AG04449 (cell line): ENCODE results near the gene EFNA5.

Experiments
- CTCF ChIA-PET: fragments of 350-600 bp; formaldehyde crosslinking; extraction: SDS; loops from one replicate; lab custom pipeline; 2021; ENCODE audit warnings: antibody characterized with exemption; lab: Yijun Ruan, JAX
- POLR2A ChIA-PET: fragments of 400-600, 350-600 bp; formaldehyde crosslinking; extraction: SDS; loops from one replicate; lab custom pipeline; 2020; ENCODE audit warnings: antibody characterized with exemption, inconsistent platforms; lab: Yijun Ruan, JAX
- DNase-seq: peaks from one replicate; pipeline ENCODE4 v3.0.0-alpha.2; 2010; ENCODE audit warnings: low read depth, low spot score
- H3K4me3 ChIP-seq: 2 replicates; pipeline ENCODE4 v1.5.1; 2011; ENCODE audit warnings: low read depth, mild to moderate bottlenecking, control low read depth, low read length
- TF ChIP-seq, protein P1 (sequence below): IDR thresholded peaks from one replicate; pipeline ENCODE4 v1.5.1; 2011; ENCODE audit warnings: mild to moderate bottlenecking, moderate library complexity, low read length, control low read depth, inconsistent platforms; ENCODE audit not compliant: insufficient read depth; ENCODE audit errors: missing control alignments

The EFNA5 gene

DNA sequence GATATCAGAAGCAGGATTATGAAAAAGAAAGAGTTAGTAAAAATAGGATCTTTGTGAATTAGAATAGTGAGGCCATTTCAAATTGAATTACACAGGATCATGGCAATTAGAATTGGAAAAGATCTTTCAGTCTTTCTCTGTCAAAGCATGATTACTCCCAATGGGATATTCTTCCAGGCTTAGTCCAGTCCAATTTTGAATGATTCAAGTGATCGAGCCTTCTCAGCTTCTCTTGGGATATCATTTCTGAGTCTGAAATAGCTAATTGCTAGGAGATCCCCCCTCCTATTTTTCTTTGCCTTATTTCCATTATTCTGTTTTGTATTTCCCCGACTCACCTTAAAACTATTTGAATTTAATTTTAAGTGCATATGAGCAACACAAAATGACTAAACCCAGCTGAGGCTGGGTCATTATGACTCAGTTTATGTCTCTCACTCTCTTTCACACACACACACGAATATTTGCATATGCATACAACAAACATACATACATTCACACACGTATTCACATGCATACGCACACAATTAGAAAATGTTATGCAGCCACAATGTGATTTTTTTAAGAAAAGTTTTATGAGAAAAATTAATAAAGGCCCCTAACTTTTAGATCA is 34.8 kb upstream of the EFNA5 start:
- ChIA-PET POLR2A (no interaction called here), CTCF (no interaction called here)
- H3K4me3 ChIP-seq: no peak overlapping the region
- TF ChIP-seq, protein P1, sequence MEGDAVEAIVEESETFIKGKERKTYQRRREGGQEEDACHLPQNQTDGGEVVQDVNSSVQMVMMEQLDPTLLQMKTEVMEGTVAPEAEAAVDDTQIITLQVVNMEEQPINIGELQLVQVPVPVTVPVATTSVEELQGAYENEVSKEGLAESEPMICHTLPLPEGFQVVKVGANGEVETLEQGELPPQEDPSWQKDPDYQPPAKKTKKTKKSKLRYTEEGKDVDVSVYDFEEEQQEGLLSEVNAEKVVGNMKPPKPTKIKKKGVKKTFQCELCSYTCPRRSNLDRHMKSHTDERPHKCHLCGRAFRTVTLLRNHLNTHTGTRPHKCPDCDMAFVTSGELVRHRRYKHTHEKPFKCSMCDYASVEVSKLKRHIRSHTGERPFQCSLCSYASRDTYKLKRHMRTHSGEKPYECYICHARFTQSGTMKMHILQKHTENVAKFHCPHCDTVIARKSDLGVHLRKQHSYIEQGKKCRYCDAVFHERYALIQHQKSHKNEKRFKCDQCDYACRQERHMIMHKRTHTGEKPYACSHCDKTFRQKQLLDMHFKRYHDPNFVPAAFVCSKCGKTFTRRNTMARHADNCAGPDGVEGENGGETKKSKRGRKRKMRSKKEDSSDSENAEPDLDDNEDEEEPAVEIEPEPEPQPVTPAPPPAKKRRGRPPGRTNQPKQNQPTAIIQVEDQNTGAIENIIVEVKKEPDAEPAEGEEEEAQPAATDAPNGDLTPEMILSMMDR: no peak
- peak; percentile 12 for DNase-seq

GRCh38 chr5:107704681-107705401 is 34.1 kb upstream of the EFNA5 start:
- DNase-seq: no peak
- CTCF ChIA-PET: no interaction called here
- POLR2A ChIA-PET: no interaction called here
- TF ChIP-seq, protein P1: no peak
- H3K4me3 ChIP-seq: peak overlapping the region; percentile 18; the same call in 1 of the 2 replicates

DNA sequence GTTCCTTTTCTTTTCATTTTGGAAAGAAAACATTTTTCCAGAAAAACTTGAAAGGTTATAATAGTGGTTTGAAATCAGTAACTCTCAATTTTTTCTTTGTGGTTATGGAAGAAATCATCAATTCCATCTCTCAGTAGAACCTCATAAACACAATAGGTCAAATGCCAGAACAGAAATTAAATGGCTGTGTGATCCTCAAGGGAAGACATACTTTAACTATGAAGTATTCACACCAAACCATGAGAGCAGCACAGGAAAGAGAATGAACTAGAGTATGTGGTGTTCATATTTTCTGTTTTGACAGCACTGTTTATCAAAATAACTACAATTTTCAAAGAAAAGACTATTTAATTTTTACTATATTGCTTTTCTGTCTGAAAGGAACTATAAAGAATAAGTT is 29.7 kb upstream of the EFNA5 start:
- H3K4me3 ChIP-seq: no peak overlapping the region
- DNase-seq: no peak
- POLR2A ChIA-PET: no interaction called here
- TF ChIP-seq, protein P1: no peak
- CTCF ChIA-PET: interaction anchor here (1.3 kb wide), 1 partner anchor 12 kb away, joined by 3 read pairs; no protein-coding TSS in a partner anchor

DNA sequence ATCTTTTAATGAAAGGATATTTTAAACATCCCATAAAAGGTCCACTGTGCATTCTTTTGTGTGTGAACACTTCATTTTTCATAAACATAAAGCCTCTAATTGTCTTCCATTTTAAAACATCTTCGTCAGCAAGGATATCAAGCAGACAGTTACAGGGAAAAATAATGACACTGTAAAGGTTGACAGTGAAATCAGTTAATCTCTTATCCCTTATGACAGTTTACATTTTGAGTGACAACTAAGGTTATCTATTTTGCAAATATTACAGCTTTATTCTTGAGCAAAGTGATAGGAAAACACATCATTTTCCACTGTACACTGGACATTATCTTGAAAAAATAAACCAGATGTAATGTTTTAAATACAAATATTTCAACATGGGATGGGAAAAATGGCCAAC is 28.7 kb upstream of the EFNA5 start:
- no peak overlapping the region for H3K4me3 ChIP-seq
- no peak for DNase-seq
- ChIA-PET CTCF (no interaction called here), POLR2A (no interaction called here)
- TF ChIP-seq, protein P1: no peak

GRCh38 chr5:107698286-107698685 is 27.5 kb upstream of the EFNA5 start:
- TF ChIP-seq, protein P1: no peak
- peak; percentile 4 for DNase-seq
- ChIA-PET POLR2A (no interaction called here), CTCF (no interaction called here)
- no peak overlapping the region for H3K4me3 ChIP-seq

DNA sequence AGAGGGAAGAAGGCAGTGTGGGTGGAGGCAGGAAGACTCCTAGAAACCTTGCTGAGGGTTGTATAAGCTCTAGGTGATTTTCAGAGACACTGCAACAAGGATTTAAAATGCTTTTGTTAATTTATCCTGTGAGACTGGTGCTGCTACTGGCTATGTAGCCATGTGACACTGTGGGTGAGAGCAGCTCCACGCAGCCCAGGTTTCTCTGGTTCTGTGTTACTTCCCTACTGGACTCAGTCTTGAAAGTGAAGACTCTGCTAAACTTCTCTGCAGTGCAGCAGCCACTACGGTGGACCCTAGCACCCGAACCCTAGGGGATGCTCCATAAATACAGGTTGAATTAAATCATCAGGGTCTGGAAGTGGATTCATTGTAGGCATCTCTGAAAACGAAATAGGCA is 25.8 kb upstream of the EFNA5 start:
- ChIA-PET CTCF (no interaction called here), POLR2A (no interaction called here)
- no peak for DNase-seq
- H3K4me3 ChIP-seq: no peak overlapping the region
- TF ChIP-seq, protein P1: no peak
